ENCODE results near the gene EIF3L. TPM values are rescaled to one million over a fixed set of nuclear protein-coding genes. Genes with fewer than 3 reads are reported as not detected.
A peak's percentile ranks its signal among the peaks of the same experiment; 100 is the strongest.

Gene EIF3L
- total RNA-seq, 4 donors from 2014 or later, result 89.4 to 292 (median 217) TPM

- Histone ChIP-seq H3K4me1 (peaks cover 7 to 29% (median 22%) of the 10 kb centered on the region in 4 donors), H3K36me3 (no peaks in the 10 kb centered on the region), H3K27me3 (no peaks in the 10 kb centered on the region), H3K4me3 (no peak overlapping the region), H3K9me3 (no peaks in the 10 kb centered on the region), H3K27ac (peak overlapping the region; percentile 87 to 93 (median 90))
- TF ChIP-seq EP300 (IDR thresholded peaks at IDR 0.05; ENCODE audit: low read depth) (no peak), POLR2AphosphoS5 (IDR thresholded peaks at IDR 0.05) (peak in 1 of 3 donors; percentile 53)
- in situ Hi-C loops (cut with MboI; ENCODE audit: low pct_ligation_motif_present in 1 of 4, low pct_unique_long_range_greater_than_20kb in 1 of 4, low sequenced_read_pairs in 3 of 4) (no loop called here), intact Hi-C loops (cut with DNase I; ENCODE audit: low total_unique reads) (no loop called here)
- peak; percentile 33 for DNase-seq
- whole genome bisulfite sequencing, 2 donors (ENCODE audit: low coverage in 1 of 2), result 52 to 73% methylated on average over 4 to 9 of the region's 10 CpGs
Measured at GRCh38 chr22:37904572-37905533, 55.6 kb downstream of the EIF3L start.

- Histone ChIP-seq H3K9me3 (no peaks in the 10 kb centered on the region), H3K36me3 (no peaks in the 10 kb centered on the region), H3K4me1 (peaks cover 7 to 37% (median 22%) of the 10 kb centered on the region in 4 donors), H3K4me3 (peak within 1 kb of the TSS; percentile 67 to 93 (median 81)), H3K27me3 (no peaks in the 10 kb centered on the region), H3K27ac (peak within 1 kb of the TSS; percentile 87 to 93 (median 90))
- intact Hi-C loops (cut with DNase I; ENCODE audit: low total_unique reads) (loop anchor here (2.0 kb wide), 1 partner anchor 27 kb away; no protein-coding TSS in a partner anchor), in situ Hi-C loops (cut with MboI; ENCODE audit: low pct_ligation_motif_present in 1 of 4, low pct_unique_long_range_greater_than_20kb in 1 of 4, low sequenced_read_pairs in 3 of 4) (no loop called here)
- peak; percentile 85 for DNase-seq
- WGBS, 2 donors (ENCODE audit: low coverage in 1 of 2), result 36% methylated on average over 16 of the region's 90 CpGs; no CpG with 5 or more reads in 1 of the 2 donors
- TF ChIP-seq, protein P1, sequence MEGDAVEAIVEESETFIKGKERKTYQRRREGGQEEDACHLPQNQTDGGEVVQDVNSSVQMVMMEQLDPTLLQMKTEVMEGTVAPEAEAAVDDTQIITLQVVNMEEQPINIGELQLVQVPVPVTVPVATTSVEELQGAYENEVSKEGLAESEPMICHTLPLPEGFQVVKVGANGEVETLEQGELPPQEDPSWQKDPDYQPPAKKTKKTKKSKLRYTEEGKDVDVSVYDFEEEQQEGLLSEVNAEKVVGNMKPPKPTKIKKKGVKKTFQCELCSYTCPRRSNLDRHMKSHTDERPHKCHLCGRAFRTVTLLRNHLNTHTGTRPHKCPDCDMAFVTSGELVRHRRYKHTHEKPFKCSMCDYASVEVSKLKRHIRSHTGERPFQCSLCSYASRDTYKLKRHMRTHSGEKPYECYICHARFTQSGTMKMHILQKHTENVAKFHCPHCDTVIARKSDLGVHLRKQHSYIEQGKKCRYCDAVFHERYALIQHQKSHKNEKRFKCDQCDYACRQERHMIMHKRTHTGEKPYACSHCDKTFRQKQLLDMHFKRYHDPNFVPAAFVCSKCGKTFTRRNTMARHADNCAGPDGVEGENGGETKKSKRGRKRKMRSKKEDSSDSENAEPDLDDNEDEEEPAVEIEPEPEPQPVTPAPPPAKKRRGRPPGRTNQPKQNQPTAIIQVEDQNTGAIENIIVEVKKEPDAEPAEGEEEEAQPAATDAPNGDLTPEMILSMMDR (IDR thresholded peaks at IDR 0.05), result peak in 1 of 5 experiments; percentile 13
- no peak for TF ChIP-seq POLR2A (IDR thresholded peaks at IDR 0.05)
Measured at GRCh38 chr22:37905534-37906363, 56.5 kb downstream of the EIF3L start, which contains the start of gene MICALL1. Gene MICALL1, plus strand, starts transcription at chr22:37906297. Its CDS starts 126 bp downstream, at chr22:37906423.

- Histone ChIP-seq H3K4me3 (peak overlapping the region; percentile 67 to 93 (median 81)), H3K27me3 (no peaks in the 10 kb centered on the region), H3K36me3 (no peaks in the 10 kb centered on the region), H3K4me1 (peaks cover 9 to 44% (median 22%) of the 10 kb centered on the region in 4 donors), H3K9me3 (no peaks in the 10 kb centered on the region), H3K27ac (peak overlapping the region; percentile 83 to 93 (median 88))
- peak; percentile 51 for DNase-seq
- in situ Hi-C loops (cut with MboI; ENCODE audit: low pct_ligation_motif_present in 1 of 4, low pct_unique_long_range_greater_than_20kb in 1 of 4, low sequenced_read_pairs in 3 of 4), result no loop called here
- no peak for TF ChIP-seq POLR2A (IDR thresholded peaks at IDR 0.05)
- no peak for TF ChIP-seq EP300 (IDR thresholded peaks at IDR 0.05; ENCODE audit: low read depth)
- TF ChIP-seq POLR2AphosphoS5 (IDR thresholded peaks at IDR 0.05), result no peak
- WGBS, 2 donors (ENCODE audit: low coverage in 1 of 2), result 2% methylated on average over 14 of the region's 75 CpGs; no CpG with 5 or more reads in 1 of the 2 donors
- intact Hi-C loops (cut with DNase I; ENCODE audit: low total_unique reads), result loop anchor here (2.0 kb wide), 1 partner anchor 26 kb away; no protein-coding TSS in a partner anchor
Measured at GRCh38 chr22:37906364-37907008, 57.3 kb downstream of the EIF3L start.

DNA sequence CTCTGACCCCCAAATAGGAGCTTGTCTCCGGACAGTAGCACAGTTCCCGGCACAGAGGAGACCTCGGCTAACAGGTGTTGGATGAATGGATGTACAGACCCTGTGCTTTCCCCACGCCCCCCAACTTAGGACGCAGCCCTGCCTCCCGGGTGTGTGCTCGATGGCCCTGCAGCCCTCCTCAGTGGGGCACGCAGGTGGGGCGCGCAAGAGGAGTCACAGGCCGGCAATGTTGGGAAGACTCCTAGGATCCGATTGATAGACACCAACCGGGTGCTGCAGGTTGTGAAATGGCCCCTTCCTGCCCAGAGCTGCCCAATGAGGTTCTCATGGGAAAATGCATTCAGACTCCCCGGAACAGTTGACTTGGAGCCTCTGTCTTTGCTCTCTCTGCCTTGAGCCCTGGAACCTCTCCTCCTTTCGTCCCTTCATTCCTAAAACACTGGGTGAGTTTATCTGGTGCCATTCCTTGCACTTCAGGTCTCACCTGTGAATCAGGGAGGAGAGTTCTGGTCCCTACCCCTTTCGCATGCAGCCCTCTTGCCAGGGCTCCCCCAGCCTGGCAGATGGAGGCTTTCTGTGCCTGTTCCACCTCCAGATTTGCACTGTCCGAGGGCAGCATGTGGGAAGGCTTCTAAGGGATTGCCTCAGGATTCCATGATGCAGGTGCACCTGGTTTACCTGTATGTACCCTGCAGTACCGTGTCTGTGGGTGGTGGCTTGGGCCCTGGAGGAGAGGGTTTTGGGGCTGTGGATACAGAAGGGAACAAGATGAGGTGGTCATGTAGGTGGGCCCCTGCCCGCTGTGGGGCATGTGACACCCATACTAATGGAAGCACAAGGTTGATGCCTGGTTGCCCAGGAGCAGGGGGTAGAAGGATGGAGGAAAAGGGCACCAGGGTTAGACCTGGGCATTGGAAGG, 58.1 kb downstream of the EIF3L start:
- Histone ChIP-seq H3K4me1 (peaks cover 16 to 46% (median 22%) of the 10 kb centered on the region in 4 donors), H3K36me3 (no peaks in the 10 kb centered on the region), H3K4me3 (peak overlapping the region; percentile 67 to 93 (median 81)), H3K9me3 (no peaks in the 10 kb centered on the region), H3K27me3 (no peaks in the 10 kb centered on the region), H3K27ac (peak overlapping the region; percentile 83 to 93 (median 88))
- intact Hi-C loops (cut with DNase I; ENCODE audit: low total_unique reads) (loop anchor here (2.0 kb wide), 1 partner anchor 26 kb away; no protein-coding TSS in a partner anchor), in situ Hi-C loops (cut with MboI; ENCODE audit: low pct_ligation_motif_present in 1 of 4, low pct_unique_long_range_greater_than_20kb in 1 of 4, low sequenced_read_pairs in 3 of 4) (no loop called here)
- no peak for TF ChIP-seq EP300 (IDR thresholded peaks at IDR 0.05; ENCODE audit: low read depth)
- TF ChIP-seq POLR2AphosphoS5 (IDR thresholded peaks at IDR 0.05), result no peak
- TF ChIP-seq, protein P1 (IDR thresholded peaks at IDR 0.05), result no peak
- whole genome bisulfite sequencing, 2 donors (ENCODE audit: low coverage in 1 of 2), result 49 to 83% methylated on average over 2 to 19 of the region's 19 CpGs
- DNase-seq, result no peak

Data from transverse colon (tissue), 4 donors.